ES-I3 (cell line): ENCODE measurements around the gene NTRK2.

Experiments used
- H3K36me3 ChIP-seq: 2 replicates; pipeline ENCODE4 v1.6.1; 2013; ENCODE audit warnings: mild to moderate bottlenecking, low read length, control low read depth, moderate library complexity; ENCODE audit not compliant: insufficient read depth
- H3K4me1 ChIP-seq: 2 replicates; pipeline ENCODE4 v1.6.1; 2013; ENCODE audit warnings: mild to moderate bottlenecking, control low read depth, low read length; ENCODE audit not compliant: insufficient read depth
- H3K9ac ChIP-seq: 2 replicates; pipeline ENCODE4 v1.6.1; 2013; ENCODE audit warnings: low read depth, mild to moderate bottlenecking, low read length, moderate library complexity
- H3K9me3 ChIP-seq: 2 replicates; pipeline ENCODE4 v1.6.1; 2013; ENCODE audit warnings: mild to moderate bottlenecking, low read length, moderate library complexity; ENCODE audit not compliant: control insufficient read depth, insufficient read depth

NTRK2 gene

DNA sequence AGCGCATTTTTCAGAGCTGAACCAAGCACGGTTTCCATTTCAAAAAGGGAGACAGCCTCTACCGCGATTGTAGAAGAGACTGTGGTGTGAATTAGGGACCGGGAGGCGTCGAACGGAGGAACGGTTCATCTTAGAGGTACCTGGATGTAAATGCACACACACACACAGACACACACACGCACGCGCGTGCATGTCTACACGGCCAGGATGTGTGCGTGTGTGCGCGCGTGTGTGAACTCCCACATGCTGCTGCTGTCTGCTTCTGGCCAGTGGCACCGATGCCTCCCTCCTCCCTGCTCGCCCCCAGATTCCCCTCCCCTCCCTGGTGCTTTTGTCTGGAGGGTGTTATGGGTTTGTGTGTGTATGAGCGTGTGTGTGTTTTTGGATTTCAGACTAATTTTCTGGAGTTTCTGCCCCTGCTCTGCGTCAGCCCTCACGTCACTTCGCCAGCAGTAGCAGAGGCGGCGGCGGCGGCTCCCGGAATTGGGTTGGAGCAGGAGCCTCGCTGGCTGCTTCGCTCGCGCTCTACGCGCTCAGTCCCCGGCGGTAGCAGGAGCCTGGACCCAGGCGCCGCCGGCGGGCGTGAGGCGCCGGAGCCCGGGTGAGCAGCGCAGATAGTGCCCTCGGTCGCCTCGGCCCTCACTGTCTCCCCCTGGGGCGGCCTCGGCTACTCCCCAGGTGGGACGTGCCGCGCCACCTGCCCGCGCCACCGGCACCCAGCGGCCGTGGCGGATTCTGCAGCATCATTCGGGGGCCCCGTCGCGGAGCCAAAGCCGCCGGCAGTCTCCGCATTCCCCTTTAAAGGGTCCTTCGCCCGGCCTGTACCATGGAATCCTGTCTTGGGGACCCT, at the start of gene NTRK2:
Gene NTRK2, plus strand, starts transcription at position 442 of the 850 bp plus-strand sequence. CDS start 1,020 bp downstream, outside the sequence.
- Histone ChIP-seq H3K36me3 (no peaks in the 10 kb centered on the region), H3K4me1 (no peaks in the 10 kb centered on the region), H3K9me3 (no peaks in the 10 kb centered on the region), H3K9ac (peak within 1 kb of the TSS; percentile 57; the same call in 1 of the 2 replicates)

DNA sequence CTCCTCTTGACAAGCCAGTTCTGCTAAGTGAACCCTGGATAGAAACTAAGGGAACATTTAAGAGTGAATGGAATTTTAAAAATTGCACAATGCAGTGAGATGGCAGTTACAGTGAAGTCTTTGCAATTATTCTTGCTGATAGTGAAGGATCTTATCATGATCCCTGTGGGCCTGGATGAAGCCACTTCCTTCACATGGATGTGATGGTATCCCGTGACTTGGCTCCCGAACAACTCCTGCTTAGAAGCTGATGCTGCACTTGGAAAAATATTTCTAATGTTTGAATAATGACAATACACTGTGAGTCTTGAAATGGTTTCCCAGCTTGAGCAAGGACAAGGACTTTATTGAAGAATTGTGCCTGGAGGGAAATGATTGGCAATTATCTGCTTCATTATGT, 49.2 kb upstream of the NTRK2 start:
- no peaks in the 10 kb centered on the region for H3K36me3 ChIP-seq
- H3K9ac ChIP-seq, result no peak overlapping the region
- H3K9me3 ChIP-seq, result no peaks in the 10 kb centered on the region
- 0 out of 2 replicates have a peak, but pooled peaks cover 3% of the 10 kb centered on the region for H3K4me1 ChIP-seq

DNA sequence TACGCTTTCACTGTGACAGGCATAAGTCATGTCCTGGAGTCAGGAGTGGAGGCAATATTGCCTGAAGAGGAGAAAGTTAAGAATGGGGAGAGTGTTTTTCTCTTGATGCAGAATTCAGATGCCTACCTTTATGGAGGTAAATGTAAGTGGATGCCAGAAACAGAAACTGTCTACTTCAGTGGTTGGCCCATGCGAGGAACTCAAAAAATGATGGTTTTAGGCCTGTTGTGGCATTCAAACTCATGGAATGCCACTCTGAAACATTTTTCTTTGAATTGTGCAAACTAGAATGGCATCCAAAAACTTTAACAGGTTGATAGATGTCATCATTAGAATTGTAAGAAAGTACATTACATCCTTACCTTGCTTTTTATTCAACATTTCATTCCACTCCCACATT, 47.7 kb upstream of the NTRK2 start:
- H3K9ac ChIP-seq, result no peak overlapping the region

DNA sequence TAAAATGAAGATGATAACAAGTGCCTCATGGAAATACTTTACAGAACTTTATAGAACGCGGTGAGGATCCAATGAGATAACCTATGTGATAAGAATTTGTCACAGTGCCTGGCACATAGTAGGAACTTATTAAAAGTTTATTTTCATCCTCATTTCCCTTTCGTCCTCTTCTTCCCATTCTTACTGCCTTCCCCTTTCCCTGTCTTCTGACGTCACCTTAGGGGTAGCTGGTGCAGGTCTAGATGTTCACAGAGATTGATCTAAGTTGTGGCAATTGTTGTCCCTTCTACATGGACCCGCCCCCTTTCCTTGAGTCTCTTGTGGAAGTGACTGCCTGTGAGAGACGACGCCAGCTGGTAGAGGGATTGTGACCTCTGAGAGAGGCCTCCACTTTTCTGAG, 46.5 kb upstream of the NTRK2 start:
- Histone ChIP-seq H3K9me3 (no peaks in the 10 kb centered on the region), H3K4me1 (no peaks in the 10 kb centered on the region), H3K9ac (no peak overlapping the region), H3K36me3 (no peaks in the 10 kb centered on the region)

More for the DNA sequence above, 47.7 kb upstream of the NTRK2 start:
- Histone ChIP-seq H3K36me3 (no peaks in the 10 kb centered on the region), H3K9me3 (no peaks in the 10 kb centered on the region), H3K4me1 (no peaks in the 10 kb centered on the region)

DNA sequence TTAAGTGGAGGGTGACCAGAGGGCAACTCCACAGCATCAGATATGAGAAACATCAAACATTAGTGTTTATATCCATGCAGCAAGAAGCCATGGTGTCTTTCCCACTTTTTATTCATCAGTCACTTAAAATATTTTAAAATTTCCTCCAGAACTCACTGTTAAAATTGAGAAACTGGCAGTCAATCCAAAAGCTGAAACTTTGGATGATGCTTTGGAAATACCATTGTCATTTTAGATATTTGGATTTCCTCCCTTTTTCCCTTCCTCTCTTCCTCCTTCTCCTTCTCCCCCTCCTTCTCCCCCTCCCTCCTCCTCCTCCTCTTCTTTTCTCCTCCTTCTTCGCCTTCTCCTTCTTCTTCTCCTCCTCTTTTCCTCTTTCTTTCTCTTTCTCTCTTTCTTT, 33.1 kb upstream of the NTRK2 start:
- Histone ChIP-seq H3K36me3 (no peaks in the 10 kb centered on the region), H3K9me3 (peaks cover 7% of the 10 kb centered on the region; the same call in 1 of the 2 replicates), H3K9ac (no peak overlapping the region), H3K4me1 (no peaks in the 10 kb centered on the region)

DNA sequence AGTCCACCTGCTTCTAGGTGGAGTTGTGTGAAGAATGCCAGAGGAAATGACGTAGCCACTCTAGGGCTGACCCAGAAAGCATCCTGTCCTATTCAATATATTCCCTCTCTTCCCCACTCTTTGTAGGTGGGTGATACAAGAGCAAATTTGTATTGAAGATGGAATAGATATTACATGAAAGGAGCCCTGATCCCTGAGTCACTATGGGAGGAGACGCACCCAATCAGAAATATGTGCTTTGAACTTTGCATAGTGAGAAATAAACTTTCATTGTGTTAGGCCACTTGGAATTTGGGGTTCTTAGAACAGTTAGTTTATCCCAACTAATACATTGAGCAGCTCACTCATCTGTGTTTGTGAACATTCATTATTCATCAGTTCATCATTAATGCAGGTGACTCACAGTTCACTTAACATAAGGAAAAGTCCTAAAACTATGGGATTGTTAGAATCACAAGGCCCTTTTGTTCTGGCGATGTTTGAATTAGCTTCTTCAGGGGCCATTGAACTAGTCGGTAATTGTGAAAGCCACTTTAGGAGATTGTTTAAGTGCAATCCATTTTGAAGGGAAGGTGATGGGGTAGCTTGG, 26.9 kb upstream of the NTRK2 start:
- Histone ChIP-seq H3K36me3 (no peaks in the 10 kb centered on the region), H3K9me3 (peaks cover 7% of the 10 kb centered on the region; the same call in 1 of the 2 replicates), H3K4me1 (peaks cover 11% of the 10 kb centered on the region), H3K9ac (no peak overlapping the region)

DNA sequence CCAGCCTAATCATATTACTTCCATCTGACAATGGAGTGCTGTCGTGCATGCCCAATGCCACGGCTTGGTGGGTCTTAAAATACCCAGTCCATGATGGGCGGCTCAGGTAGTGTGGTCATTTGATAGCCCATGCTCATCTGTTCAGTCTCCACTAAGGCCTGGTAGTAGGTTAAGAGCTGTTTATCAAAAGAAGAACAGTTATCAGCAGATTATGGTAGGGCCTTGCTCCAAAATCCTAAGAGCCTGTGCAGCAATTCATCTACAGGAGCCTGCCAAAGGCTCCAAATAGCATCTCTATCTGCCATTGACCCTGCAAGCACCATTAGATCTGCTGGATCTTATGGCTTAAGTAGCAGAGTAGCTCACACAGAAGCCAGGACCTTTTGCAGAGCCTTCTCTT, 21.8 kb upstream of the NTRK2 start:
- H3K9me3 ChIP-seq, result no peaks in the 10 kb centered on the region
- H3K36me3 ChIP-seq, result no peaks in the 10 kb centered on the region
- H3K9ac ChIP-seq, result no peak overlapping the region
- H3K4me1 ChIP-seq, result peaks cover 5% of the 10 kb centered on the region; the same call in 1 of the 2 replicates

DNA sequence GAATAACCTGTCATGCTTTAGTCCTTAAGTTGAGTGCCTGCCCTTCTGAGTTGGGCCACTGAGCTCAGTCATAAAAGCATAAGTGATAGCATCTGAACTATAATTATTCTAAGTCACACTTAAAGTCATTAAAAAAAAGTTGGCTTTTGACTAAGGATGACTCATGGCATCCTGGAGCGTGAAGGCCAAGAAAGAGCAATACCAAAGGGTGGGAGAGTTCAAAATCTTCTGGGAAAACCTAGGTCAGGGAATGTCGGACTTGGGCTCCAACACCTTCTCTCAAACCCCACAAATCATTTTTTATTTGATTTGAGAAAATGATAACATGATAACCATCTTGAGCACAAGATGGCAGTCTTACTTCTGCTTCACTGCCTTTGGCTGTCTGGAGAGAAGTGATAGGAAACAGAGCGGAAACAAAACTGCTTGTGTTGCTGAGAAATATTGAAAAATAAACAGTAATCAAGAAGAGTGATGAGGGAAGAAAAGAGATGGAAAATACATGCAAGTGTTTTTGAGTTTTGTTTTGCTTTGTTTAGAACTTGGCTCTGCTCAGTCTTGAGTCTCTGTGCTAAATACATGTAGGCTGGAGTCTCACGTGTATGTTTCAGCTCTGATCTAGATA, 16.9 kb upstream of the NTRK2 start:
- Histone ChIP-seq H3K9ac (no peak overlapping the region), H3K9me3 (no peaks in the 10 kb centered on the region), H3K4me1 (no peaks in the 10 kb centered on the region), H3K36me3 (no peaks in the 10 kb centered on the region)

DNA sequence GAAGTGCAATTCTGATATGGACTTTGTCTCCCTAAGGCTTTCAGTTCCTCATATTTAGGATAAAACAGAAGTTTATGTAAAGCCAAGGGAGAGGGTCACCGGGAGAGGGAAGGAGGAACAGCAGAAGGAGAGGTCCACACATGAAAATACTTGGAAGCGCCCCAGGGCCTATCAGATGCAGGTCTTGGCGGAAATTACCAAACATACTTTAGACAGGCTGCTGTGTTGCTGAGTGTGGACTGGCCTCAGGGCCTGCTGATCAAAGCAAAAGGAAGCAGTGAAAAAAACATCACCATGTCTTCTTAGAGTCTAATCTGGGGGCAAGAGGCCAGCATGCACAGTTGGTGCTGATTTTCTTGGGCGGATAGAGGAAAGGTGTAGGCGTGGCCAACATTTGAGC, 14.1 kb upstream of the NTRK2 start:
- Histone ChIP-seq H3K36me3 (no peaks in the 10 kb centered on the region), H3K9ac (no peak overlapping the region), H3K4me1 (no peaks in the 10 kb centered on the region), H3K9me3 (no peaks in the 10 kb centered on the region)

DNA sequence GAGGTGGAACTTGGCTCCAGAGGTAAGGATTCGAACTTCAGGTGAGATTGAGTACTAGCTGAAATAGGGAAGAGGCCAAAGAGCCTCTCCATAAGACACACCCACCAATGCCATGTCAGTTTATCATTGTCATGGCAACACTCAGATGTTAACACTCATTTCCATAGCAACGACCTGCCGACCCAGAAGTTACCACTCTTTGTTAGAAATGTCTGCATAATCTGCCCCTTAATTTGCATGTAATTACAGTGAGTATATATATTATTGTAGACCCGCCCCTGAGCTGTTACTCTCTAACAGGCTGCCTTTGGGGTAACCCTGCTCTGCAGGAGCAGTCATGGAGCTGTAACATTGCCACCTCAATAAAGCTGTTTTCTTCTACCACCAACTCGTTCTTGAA, 10.2 kb upstream of the NTRK2 start:
- Histone ChIP-seq H3K9me3 (no peaks in the 10 kb centered on the region), H3K4me1 (no peaks in the 10 kb centered on the region), H3K9ac (no peak overlapping the region), H3K36me3 (no peaks in the 10 kb centered on the region)

DNA sequence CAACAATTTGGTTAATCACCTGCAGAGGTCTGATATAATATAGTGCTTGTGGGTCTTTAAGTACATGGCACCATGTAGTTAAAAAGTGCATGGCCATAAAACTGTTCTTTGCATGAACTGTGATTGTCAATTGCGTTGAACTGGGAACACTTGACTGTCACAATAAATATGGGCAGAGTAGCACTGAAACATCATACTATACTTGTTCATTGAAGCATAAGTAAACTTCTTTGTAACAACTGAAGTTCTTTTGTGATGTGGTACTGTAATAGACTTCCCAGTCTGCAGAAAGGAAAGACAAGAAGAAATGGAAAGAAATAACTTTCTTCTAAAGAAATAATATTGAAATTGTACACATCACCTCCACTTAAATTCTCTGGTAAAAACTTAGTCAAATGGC, 9.8 kb upstream of the NTRK2 start:
- H3K4me1 ChIP-seq, result no peaks in the 10 kb centered on the region
- H3K9ac ChIP-seq, result no peak overlapping the region
- H3K9me3 ChIP-seq, result no peaks in the 10 kb centered on the region
- no peaks in the 10 kb centered on the region for H3K36me3 ChIP-seq

DNA sequence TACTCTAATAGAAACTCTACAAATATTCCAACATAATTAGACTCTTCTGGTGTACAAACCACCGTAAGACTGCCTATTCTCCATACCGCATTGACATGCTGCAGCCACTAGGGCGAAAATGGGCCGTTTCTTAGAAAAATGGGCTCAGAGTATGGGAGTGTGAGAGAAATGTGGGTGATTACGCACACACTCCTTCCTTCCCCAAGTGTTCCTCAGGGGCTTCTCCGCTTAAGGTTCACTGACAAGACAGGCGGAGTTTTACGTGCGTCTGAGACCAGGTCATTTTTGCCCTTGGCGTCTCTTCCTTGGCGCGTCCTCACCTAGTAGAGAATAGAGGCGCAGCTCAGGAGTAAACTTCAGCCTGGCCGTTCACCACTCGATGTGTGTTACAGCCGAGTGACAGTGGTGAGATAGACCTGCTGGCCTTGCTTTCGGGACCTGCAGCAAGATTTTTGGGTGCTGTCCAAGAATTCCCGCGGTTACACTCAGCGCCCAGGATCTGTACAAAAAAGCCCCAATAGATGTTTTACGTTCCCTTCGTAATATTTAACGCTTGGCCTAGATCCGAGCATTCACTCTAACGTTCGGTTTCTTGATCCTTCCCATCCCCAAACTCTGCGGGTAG, 1.8 kb upstream of the NTRK2 start:
- Histone ChIP-seq H3K4me1 (no peaks in the 10 kb centered on the region), H3K36me3 (no peaks in the 10 kb centered on the region), H3K9ac (peak overlapping the region; percentile 52; the same call in 1 of the 2 replicates), H3K9me3 (no peaks in the 10 kb centered on the region)

DNA sequence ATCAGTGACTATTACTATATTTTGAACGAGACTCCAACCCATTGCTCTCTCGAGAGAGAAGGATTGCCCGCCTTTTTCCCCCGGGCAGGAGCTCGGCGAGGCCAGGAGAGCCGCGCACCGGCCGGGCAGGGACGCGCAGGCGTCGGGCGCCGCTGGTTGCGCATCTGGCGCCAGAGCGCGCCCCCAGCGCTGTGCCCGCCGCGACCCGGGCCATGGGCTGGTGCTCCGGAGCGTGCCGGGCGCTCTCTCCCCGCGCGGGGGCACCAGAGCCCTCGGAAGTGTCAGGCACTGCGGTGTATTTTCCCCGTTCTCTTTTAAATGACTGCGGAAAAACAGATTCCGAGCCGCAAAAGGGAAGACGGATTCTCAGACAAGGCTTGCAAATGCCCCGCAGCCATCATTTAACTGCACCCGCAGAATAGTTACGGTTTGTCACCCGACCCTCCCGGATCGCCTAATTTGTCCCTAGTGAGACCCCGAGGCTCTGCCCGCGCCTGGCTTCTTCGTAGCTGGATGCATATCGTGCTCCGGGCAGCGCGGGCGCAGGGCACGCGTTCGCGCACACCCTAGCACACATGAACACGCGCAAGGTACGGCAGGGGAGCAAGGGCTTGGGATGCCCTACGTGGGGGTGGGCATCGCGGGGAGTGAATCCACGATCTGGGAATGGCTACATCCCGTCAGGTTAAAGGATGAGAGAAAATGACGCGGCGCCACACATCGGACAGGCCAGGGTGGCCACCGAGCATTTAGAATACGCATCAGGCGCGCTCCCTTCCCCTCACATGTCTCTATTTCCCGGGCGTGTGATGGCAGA, 1.1 kb upstream of the NTRK2 start:
- Histone ChIP-seq H3K9ac (peak overlapping the region; percentile 57; the same call in 1 of the 2 replicates), H3K4me1 (no peaks in the 10 kb centered on the region), H3K9me3 (no peaks in the 10 kb centered on the region), H3K36me3 (no peaks in the 10 kb centered on the region)

DNA sequence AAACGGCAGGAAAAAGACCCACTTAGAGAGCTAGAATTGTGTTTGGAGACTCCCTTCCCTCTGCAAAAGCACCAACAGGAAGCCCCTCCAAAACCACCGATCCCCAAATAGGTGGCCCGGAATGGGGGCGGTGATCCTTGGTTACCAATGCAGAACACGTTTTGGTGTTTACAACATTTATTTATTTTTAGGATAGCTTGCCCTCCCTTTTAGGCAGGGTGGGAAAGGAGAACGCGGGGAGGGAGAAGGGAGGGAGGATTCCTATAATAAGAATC, 579 bp upstream of the NTRK2 start:
- Histone ChIP-seq H3K4me1 (no peaks in the 10 kb centered on the region), H3K9me3 (no peaks in the 10 kb centered on the region), H3K36me3 (no peaks in the 10 kb centered on the region), H3K9ac (peak overlapping the region; percentile 57; the same call in 1 of the 2 replicates)
